BJ (cell line): ENCODE measurements around the gene BOD1L1. TPM values are rescaled to one million over a fixed set of nuclear protein-coding genes. Genes with fewer than 3 reads are reported as not detected.

ENCODE experiments used
- CTCF ChIA-PET: fragments of 350-600 bp; formaldehyde crosslinking; extraction: SDS; loops from one replicate; lab custom pipeline; 2021; ENCODE audit warnings: antibody characterized with exemption, inconsistent platforms; lab: Yijun Ruan, JAX
- POLR2A ChIA-PET: fragments of 300-600 bp; sonication (Branson Sonifier 250); formaldehyde crosslinking; extraction: SDS; loops from one replicate; lab custom pipeline; 2021; ENCODE audit warnings: antibody characterized with exemption; lab: Charles Lee
- DNase-seq: peaks from one replicate; pipeline ENCODE4 v3.0.0-alpha.2; 2011; ENCODE audit warnings: low read depth
- H3K27me3 ChIP-seq: 2 replicates; pipeline ENCODE4 v1.6.0; 2011; ENCODE audit warnings: low read length; ENCODE audit not compliant: control insufficient read depth, insufficient read depth
- H3K36me3 ChIP-seq: 2 replicates; pipeline ENCODE4 v1.5.1; 2011; ENCODE audit warnings: low read length; ENCODE audit not compliant: control insufficient read depth, insufficient read depth
- H3K4me3 ChIP-seq: 2 replicates; pipeline ENCODE4 v1.5.1; 2011; ENCODE audit warnings: low read depth, mild to moderate bottlenecking, control low read depth, low read length
- polyA plus RNA-seq: library from polyadenylated mRNA; depleted of rRNA; stranded (reverse); fragments of >200 nt; gene quantifications from 2 replicates; pipeline ENCODE4 v1.2.3, GENCODE V29; 2011
- TF ChIP-seq, protein P1 (sequence below): IDR thresholded peaks from 2 replicates; pipeline ENCODE4 v1.5.1; 2011; ENCODE audit warnings: low read depth, mild to moderate bottlenecking, control low read depth, inconsistent platforms, low read length, moderate library complexity; ENCODE audit not compliant: insufficient read depth

BOD1L1 gene
- polyA plus RNA-seq, 1 experiment: 8.9 TPM

DNA sequence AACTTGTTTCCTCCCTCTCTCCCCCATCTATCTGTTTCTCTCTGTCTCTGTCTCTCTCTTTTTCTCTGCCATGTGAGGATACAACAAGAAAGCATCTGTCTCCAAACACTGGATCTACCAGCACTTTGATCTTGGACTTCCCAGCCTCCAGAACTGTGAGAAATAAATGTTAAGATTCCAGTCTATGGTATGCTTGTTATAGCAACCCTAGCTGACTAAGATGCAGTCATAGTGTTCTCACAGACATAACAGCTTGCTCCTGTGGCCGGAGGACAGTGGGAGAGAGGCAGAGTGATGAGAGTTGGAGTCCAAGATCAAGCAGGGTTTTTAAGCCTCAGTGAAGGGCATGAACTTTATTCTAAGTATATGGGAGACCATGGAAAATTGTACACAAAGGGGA is 74.4 kb downstream of the BOD1L1 start:
- DNase-seq: no peak
- no peaks in the 10 kb centered on the region for H3K36me3 ChIP-seq
- H3K27me3 ChIP-seq: peaks cover 3% of the 10 kb centered on the region
- TF ChIP-seq, protein P1, sequence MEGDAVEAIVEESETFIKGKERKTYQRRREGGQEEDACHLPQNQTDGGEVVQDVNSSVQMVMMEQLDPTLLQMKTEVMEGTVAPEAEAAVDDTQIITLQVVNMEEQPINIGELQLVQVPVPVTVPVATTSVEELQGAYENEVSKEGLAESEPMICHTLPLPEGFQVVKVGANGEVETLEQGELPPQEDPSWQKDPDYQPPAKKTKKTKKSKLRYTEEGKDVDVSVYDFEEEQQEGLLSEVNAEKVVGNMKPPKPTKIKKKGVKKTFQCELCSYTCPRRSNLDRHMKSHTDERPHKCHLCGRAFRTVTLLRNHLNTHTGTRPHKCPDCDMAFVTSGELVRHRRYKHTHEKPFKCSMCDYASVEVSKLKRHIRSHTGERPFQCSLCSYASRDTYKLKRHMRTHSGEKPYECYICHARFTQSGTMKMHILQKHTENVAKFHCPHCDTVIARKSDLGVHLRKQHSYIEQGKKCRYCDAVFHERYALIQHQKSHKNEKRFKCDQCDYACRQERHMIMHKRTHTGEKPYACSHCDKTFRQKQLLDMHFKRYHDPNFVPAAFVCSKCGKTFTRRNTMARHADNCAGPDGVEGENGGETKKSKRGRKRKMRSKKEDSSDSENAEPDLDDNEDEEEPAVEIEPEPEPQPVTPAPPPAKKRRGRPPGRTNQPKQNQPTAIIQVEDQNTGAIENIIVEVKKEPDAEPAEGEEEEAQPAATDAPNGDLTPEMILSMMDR: no peak
- ChIA-PET CTCF (no interaction called here), POLR2A (no interaction called here)
- H3K4me3 ChIP-seq: no peak overlapping the region

DNA sequence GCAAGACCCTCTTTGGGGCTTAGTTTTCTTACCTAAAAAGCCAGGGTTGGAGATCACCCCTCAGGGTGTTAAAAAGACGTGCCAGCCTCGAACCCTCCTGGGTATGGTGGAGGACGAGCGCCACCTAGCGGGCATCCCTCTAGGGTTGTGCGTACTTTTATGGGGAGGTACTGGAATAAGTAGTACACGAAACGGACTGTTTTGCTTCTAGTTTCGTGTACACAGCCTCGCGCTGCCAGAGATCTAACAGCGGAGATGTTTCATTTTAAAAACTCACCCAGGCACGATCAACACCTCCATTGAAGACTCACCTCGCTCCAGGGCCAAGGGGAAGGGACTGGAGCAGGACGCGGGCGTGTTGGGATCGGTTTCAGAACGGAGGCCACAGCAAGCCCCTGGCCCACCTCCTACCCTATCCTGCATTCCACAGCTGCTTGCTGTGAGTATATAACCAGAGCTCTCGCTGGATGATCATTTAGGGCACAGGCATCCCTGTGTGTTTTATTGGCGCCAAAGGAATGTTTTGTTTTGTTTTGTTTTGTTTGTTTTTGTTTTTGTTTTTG is 78.5 kb downstream of the BOD1L1 start:
- POLR2A ChIA-PET: no interaction called here
- H3K27me3 ChIP-seq: peaks cover 17% of the 10 kb centered on the region
- TF ChIP-seq, protein P1: peak; percentile 87
- H3K4me3 ChIP-seq: peak overlapping the region; percentile 39
- no peak for DNase-seq
- H3K36me3 ChIP-seq: no peaks in the 10 kb centered on the region
- CTCF ChIA-PET: interaction anchor here (0.8 to 5.3 kb wide), 8 partner anchors 41 to 820 kb away, joined by 3 to 33 read pairs (median 4); no protein-coding TSS in a partner anchor

DNA sequence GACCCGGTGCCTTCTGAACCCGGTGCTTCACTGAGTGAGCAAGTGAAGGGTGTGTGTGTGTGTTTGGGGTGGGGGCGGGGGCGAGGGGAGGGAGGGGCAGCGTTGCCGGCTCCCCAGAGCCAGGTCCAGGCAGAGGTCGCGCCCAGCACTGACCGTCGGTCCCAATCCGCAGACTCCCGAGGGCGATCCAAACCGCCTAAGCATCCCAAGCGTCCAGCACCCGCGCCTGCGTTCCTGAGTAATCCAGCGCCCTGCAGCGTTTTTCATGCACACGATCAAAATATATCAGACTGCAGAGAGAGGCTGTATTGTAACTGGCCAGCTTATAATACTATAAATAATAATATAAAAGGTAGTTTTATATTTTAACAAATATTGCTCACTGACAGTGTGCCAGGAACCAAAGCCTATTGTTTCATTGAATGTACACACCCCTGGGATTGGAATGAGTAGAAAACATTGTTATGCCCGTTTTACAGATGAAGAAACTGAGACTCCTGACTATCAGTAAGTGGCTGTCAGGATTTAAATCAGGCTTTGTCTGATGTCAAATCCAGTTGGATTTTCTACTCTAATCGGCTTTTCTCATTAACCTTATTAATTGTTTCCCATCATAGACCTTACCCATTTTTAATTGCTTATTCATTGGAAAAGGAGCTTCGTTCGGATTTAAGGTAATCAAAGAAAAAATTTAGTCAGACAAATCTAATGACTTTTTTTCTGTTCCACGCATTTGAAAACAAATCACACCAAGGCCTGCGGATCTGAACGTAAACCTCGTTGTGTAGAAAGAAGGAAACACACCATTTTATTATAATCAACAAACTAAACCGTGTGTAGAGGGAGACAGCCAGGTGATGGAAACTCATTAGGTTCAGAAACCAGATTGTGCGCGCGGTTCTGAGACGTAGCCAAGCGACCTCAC is 79.2 kb downstream of the BOD1L1 start:
- no peak for DNase-seq
- TF ChIP-seq, protein P1: no peak
- ChIA-PET POLR2A (no interaction called here), CTCF (interaction anchor here (0.6 to 5.3 kb wide), 11 partner anchors 10 to 817 kb away, joined by 3 to 33 read pairs (median 4); no protein-coding TSS in a partner anchor)
- no peak overlapping the region for H3K4me3 ChIP-seq
- H3K27me3 ChIP-seq: peaks cover 20% of the 10 kb centered on the region
- no peaks in the 10 kb centered on the region for H3K36me3 ChIP-seq

DNA sequence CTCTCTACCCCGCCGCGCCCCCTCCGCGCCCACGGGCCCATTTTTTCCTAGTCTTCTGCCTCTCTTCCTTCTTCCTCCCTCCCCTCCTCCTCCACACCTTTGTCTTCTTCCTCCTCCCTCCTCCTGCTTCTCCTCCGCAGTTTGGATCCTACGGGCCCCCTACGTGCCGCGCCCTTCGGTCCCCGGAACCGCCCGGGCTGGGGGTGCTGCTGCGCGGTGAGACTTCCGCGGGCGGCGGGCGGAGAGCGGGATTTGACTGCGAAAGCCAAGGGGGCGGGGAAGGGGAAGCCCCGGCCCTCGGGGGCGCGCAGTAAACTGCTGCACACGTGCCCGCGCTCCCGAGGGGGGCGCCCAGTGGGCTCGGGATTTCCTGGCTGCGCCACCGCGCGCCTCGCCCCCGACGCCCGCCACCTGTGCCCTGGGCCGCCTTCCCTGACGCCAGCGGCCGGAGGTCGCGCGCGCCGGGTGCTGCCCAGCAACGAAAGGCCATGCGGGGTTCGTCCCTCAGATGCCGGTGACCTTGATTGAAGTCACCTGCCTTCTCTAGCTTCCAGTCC is 80.0 kb downstream of the BOD1L1 start:
- POLR2A ChIA-PET: no interaction called here
- CTCF ChIA-PET: interaction anchor here (0.6 to 5.3 kb wide), 5 partner anchors 15 to 818 kb away, joined by 4 to 33 read pairs (median 5); no protein-coding TSS in a partner anchor
- TF ChIP-seq, protein P1: no peak
- Histone ChIP-seq H3K4me3 (no peak overlapping the region), H3K27me3 (peaks cover 27% of the 10 kb centered on the region), H3K36me3 (no peaks in the 10 kb centered on the region)
- DNase-seq: no peak
